ENCODE data around the gene CORO7. TPM values are rescaled to one million over a fixed set of nuclear protein-coding genes. Genes with fewer than 3 reads are reported as not detected.

CORO7 gene
- total and polyA plus RNA-seq, 9 of the 15 experiments (the other 6 are each of a cell fraction or from before 2014, with no cell fraction given) = 0.45 to 77.2 (median 18.7) TPM

DNA sequence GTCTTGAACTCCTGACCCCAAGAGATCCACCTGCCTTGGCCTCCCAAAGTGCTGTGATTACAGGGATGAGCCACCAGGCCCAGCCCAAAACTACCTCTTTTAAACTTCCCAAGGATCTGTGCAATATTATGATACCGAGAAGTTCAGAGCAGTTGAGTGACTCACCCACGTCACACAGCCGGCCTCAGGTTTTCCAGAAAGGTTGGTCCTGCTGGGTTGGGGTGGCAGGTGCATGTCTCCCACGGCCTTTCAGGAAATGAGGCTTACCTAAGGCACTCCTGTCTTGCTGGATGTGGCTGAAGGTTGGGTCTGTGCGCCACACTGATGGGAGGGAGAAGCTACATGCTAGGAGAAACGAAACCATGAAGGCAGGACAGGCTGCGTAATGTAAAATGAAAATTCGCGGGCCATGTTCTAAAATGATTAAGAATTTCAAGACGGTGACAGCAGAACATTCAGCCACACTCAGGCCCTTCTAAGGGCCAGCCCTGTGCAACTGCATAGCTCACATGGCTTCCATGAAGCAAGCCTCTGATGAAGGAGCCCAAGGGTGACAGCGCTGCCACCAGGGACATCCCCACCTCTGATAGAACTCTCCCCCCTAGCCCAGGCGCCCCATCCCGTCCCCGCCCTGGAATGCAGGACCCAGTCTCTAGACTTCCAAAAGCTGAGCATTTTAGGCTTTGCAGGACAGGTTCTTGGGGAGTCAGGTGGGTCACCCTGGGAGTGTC, 107.1 kb downstream of the CORO7 start (continued):
- TF ChIP-seq CHD7 (IDR thresholded peaks at IDR 0.05; ENCODE audit: low read depth, low read length) (no peak), TAL1 (IDR thresholded peaks at IDR 0.05) (no peak), ZNF277 (CRISPR knock-in tag; IDR thresholded peaks at IDR 0.05; ENCODE audit: borderline replicate concordance) (no peak), PPARD (CRISPR knock-in tag; IDR thresholded peaks at IDR 0.05) (no peak), THAP12 (CRISPR knock-in tag; IDR thresholded peaks at IDR 0.05) (no peak)
- TF ChIP-seq, protein P1, sequence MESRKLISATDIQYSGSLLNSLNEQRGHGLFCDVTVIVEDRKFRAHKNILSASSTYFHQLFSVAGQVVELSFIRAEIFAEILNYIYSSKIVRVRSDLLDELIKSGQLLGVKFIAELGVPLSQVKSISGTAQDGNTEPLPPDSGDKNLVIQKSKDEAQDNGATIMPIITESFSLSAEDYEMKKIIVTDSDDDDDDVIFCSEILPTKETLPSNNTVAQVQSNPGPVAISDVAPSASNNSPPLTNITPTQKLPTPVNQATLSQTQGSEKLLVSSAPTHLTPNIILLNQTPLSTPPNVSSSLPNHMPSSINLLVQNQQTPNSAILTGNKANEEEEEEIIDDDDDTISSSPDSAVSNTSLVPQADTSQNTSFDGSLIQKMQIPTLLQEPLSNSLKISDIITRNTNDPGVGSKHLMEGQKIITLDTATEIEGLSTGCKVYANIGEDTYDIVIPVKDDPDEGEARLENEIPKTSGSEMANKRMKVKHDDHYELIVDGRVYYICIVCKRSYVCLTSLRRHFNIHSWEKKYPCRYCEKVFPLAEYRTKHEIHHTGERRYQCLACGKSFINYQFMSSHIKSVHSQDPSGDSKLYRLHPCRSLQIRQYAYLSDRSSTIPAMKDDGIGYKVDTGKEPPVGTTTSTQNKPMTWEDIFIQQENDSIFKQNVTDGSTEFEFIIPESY (CRISPR knock-in tag; IDR thresholded peaks at IDR 0.05) = peak; percentile 67
- TF ChIP-seq, protein P2, sequence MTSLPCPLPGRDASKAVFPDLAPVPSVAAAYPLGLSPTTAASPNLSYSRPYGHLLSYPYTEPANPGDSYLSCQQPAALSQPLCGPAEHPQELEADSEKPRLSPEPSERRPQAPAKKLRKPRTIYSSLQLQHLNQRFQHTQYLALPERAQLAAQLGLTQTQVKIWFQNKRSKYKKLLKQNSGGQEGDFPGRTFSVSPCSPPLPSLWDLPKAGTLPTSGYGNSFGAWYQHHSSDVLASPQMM (CRISPR knock-in tag; IDR thresholded peaks at IDR 0.05) = no peak

Measured in K562 (cell line).